NCI-H2227 (cell line): ENCODE results near the gene FEZF2.

Source experiments
- DNase-seq: peaks from one replicate; lab custom pipeline; 2025; ENCODE audit not compliant: unreplicated experiment; lab: John Stamatoyannopoulos, UW

The FEZF2 gene

DNA sequence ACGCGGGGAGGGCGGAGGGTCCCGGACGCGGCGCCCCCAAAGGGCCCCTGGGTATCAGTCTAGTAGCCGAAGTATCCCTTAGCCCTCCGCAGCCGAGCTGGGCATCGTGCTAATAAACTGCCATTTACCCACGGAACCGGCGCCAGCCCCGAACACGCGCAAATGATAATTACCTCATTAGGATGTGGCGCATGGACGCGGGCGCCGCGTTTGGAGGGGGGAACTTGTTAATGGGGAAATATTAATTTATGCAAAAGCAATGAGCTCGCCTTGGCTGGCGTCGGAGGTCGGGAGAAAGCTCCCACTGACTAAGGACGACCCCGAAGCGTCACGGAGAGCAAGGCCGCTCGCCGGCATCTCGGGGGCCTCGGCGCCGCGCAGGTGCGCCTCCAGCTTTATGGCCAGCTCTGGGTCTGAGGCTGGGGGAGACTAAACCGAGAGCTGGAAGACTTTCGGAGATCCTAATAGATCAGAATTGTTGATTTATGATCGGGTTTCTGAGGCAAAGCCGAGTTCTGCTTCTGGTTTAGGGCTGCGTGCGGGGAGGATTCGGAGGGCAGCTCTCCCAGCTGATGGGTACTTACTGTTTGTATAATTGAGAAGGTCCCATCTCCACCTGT is 474 bp upstream of the FEZF2 start:
- DNase-seq, result no peak

DNA sequence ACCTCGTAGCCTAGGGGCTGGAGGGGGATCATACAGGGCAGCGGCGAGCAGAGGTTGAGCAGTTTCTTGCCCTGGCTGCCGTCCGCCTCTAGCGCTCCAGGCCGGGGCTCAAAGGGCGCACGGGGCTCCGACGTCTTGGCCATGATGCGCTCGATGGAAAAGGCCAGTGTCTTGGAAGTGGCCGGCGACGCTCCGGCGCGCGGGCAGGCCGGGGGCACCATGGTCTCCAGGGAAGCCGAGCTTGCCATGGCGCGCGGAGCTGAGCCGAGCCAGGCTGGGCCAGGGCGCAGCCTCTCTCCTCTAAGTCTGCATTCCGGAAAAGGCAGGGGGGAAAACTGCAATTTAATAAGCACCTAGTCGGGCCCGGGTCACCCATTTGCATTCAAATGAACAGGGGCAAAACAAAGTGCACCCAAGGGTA is 719 bp downstream of the FEZF2 start:
- no peak for DNase-seq

DNA sequence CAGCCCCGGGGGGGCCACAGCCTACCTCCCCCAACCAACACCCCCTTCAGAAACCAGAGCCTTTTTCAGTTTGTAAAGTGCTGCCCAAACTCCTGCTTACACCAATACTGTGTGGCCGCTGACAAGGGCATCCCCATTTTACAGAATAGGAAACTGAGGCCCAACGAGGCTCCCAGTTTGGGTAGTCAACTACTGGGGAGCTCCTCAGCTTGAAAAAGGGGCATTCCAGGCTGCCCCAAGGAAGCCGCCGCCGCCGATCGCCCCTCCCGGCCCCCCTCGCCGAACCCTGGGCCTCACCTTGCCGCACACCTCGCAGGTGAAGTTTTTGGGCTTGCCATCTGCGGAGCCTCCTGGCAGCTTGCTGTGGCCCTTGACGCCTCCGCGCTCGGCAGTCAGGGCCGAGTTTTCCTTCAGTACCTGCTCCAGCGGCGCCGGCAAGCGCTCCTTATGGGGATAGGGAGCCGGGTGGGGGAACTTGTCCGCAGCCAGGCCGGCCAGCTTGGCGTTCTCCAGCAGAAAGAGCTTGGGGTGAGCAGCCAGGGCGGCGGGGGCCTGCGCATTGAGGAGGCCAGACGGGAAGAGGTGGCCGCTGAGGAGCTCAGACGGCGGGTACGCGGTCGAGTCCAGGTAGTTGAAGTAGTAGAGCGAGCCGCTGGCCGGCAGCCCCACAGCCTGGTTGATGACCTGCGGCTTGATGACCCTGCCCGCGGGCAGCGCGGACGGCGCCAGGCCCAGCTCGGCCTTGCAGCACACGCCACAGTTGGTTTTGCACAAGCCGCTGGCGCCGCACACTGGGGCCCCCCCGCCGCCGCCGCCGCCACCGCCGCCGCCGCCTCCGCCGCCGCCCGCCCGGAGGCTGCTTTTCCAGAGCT is 1.4 kb downstream of the FEZF2 start:
- DNase-seq, result no peak

GRCh38 chr3:62370858-62371719 is 2.3 kb downstream of the FEZF2 start:
- no peak for DNase-seq

GRCh38 chr3:62370112-62370857 is 3.1 kb downstream of the FEZF2 start:
- DNase-seq, result no peak

DNA sequence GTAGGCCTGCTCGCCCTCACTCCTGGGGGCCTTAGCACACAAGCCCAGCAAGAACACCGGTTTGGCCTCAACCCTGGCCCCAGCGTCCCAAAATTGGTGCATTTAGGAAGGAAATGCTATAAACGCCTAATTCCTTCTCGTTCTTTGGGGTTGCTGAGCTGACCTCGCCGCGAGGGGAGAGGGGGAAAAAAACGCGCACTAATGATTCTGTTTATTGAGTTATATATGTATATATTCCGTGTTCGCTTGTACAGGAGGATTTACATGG is 3.9 kb downstream of the FEZF2 start:
- DNase-seq, result no peak

DNA sequence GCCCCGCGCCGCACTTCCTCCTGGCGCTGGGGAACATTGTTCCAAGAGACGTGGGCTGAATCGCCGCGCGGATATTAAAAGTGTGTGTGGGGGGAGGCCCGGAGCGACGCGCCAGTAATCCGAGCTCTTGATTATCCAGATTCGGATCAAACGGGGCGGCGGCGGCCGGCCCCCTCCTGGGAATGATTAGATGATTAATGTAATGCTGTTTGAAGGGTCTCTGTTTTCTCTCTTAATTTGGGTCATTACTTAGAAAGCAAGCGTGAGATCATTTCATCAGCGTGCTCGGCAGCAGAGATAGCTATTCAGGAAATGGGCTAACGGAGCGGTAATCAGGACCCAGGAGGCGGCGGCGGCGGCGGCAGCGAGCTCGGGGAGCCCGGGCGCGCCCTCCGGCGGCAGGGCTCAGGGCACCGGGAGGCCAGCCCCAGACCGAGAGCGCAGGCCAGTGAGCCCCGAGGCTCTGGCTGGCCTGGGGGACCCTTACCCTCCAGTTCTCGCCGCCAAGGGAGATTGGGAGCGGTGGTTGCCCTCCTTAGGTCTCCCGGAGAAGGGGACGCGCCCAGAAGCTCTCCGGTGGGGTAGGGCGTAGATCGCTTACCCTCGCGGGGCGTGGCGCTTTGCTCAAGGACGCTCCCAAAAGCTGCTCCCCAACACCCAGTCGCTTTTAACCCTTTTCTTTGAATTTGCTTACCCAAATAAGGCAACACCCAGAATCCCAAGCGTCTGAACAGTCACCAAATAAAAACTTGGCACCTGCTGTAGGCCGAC is 4.5 kb downstream of the FEZF2 start:
- DNase-seq, result no peak

- DNase-seq, result no peak
Observed at GRCh38 chr3:62368290-62368704, 5.1 kb downstream of the FEZF2 start.

DNA sequence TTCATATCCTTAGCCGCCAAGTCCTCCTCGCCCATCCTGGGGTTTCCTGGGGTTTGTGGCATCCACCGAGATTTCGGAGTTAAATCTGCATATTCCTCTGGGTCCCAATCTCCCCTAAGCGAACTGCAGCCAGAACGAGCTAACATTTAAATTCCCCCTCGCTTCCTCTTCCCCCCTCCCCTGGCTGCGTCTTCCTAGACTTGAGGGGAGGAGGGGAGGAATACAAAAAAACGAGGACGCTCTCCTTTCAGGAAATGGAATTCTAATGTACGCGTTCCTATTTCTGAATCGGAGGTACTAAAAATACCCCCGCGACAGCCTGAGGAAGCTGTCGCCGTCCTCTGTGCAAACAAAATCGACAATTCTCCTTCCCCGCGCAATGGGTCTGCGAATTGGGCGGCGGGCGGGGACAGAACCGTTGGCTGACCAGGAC is 5.6 kb downstream of the FEZF2 start:
- no peak for DNase-seq

DNA sequence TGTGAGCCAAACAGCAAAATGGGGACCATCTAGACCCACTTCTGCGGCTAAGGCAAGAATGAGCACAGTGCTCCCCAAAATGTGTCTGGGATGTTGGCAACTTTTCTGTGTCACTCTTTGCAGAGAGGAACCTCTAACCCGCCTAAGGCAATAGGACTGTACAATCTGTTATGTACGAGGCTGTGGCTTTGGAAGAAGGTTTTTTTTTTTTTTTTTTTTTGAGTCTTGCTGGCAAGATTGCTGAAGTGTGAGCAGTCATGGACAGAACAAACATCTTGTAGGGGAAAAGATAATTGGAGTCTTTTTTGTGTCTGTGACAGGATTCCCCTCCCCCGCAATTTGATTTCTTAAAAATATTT is 7.2 kb downstream of the FEZF2 start:
- no peak for DNase-seq

- DNase-seq, result no peak
Observed at GRCh38 chr3:62365391-62366125, 7.8 kb downstream of the FEZF2 start.

DNA sequence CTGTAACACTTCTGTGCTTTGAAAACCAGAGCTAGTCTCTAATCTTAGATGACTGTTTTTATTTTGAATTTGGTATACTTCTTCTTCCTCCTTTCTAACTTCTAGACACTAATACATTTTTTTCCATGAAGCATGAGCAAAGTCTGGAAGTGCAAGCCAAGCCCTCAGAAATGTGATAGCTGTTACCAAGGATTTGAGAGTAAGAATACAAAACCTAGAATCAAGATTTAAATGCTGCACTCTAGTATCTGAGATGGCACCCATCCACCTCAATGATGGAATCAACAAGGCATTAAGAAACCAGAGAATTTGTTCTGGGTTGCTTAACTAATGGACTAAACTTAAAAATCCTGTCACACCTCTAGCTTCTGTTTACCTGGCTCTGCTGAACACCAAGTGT is 9.2 kb downstream of the FEZF2 start:
- DNase-seq, result no peak

DNA sequence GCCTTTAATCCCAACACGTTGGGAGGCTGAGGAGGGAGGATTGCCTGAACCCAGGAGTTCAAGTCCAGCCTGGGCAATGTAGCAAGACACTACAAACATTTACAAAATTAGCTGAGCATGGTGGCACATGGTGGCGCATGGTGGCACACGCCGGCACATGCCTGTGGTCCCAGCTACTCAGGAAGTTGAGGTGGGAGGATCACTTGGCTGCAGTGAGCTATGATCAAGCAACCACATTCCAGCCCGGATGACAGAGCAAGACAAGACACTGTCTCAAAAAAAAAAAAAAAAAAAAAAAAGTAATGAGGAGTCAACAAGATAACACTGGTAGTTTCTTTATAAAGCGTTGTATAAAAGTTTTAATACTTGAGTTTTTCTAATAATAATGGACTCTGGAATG is 10.1 kb downstream of the FEZF2 start:
- DNase-seq, result no peak

- no peak for DNase-seq
Observed at GRCh38 chr3:62361824-62362223, 11.5 kb downstream of the FEZF2 start.

DNA sequence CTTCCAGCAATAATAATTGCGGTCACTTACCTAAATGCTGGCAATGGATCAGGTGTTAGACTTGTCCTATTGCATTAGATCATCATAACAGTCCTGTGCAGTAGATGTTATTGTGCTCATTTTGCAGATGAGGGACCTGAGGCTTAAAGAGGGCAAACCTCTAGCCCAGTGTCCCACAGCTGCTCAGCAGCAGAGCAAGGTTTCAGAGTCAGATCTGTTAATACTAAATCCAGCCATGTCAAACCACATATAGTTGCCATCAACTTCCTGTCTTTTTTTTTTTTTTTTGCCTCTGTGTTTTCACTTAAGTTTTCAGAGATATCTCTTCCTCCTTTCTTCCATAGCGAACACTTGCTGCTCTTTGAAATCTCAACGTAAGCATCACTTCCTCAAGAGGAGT is 12.1 kb downstream of the FEZF2 start:
- no peak for DNase-seq

DNA sequence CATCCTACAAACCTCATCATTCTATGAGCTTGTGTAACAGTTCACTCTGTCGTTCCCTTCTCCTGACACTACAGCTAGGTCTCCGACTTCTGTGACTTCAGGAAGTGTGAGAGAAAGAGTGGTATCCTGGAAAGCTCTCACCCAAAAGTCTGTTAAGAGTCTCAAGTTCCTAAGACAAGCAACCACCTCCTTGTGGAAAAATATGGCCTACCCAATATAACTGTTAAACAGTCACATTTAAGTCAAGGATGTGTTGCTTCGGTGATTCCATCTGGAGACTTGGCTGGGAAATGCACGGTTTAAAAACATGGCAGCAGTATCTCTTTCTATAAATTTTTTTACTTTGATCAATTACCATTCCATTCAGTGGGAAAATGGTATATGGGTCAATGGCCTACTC is 13.8 kb downstream of the FEZF2 start:
- DNase-seq, result no peak

- DNase-seq, result no peak
Observed at GRCh38 chr3:62356356-62356755, 17.0 kb downstream of the FEZF2 start.

GRCh38 chr3:62355703-62356102 is 17.6 kb downstream of the FEZF2 start:
- no peak for DNase-seq

- no peak for DNase-seq
Observed at GRCh38 chr3:62343755-62344154, 29.6 kb downstream of the FEZF2 start.

GRCh38 chr3:62335196-62335595 is 38.2 kb downstream of the FEZF2 start:
- no peak for DNase-seq
